H1 (cell line): ENCODE data around the gene TSPAN6.

Experiments used
- CHD1 ChIP-seq: IDR thresholded peaks from 2 replicates; pipeline ENCODE4 v1.6.1; 2012; ENCODE audit warnings: low read depth, low read length, improper control_type of control experiment
- TAF1 ChIP-seq: IDR thresholded peaks from 2 replicates; pipeline ENCODE4 v1.6.1; 2011; ENCODE audit warnings: mild to moderate bottlenecking, low read depth, low read length

DNA sequence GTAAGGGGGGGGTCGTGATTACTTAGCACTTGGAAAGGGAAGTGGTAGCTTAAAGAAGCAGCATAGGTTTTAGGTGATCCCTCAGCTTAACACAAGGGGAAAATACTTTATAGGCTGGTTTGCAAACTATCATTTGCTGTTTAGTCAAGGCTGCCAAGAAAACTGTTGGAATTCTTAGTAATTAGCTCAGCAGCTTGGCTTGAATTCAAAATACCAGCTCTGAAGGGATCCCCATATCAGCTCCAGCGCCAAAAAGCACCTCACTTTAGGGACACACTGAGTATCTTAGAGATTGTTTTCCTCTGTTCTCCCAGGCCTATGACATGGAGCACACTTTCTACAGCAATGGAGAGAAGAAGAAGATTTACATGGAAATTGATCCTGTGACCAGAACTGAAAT, 43.0 kb downstream of the TSPAN6 start:
- TF ChIP-seq TAF1 (no peak), CHD1 (no peak)
